ENCODE measurements around the gene RNF227.
"Not testable (repeated sequence)": the region's sequence is repeated elsewhere in the genome, so short reads cannot be mapped to it uniquely, and the experiment has no call there.

RNF227 gene

DNA sequence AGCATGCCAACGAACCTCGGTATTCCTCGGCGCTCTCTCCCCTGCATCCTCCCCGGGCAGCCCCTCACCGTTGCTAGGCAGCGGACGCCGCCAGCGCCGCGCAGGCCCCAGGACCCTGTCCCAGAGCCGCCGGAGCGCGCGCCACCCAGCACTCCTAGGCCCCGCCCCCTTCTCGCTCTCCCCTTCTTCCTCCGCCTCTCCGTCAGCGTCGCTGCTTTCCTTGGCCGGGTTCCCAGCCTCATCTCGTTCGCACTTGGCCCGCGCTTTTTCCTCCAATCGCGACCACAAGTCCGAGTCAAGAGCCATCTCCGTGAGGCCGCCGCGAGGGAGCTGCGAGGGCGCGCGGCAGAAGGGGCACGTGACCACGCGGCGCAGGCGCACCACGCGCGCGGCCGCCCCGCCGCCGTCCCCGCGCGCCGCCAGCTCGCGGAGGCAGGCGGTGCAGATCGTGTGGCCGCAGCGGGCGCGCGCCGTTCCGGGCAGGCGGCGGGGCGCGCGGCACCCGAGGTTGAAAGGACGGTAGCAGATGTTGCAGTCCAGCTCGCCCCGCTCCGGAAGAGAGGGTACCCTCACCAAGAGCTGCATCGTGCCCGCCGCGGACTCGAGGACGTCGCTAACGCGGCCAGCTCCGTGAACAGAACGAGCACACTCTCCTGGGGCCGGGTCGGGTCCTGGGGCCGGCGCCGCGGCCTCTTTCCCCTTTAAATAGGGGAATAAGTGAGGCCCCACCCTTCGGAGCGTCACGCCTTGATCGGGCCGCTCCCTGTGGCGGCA lies at the start of gene RNF227:
TSS of gene RNF227 (minus strand) at position 679 of the 774 bp plus-strand sequence. CDS start at position 585, 94 bp downstream.
- DNase-seq (ENCODE audit: low read depth) = peak; percentile 72

GRCh38 chr17:7961421-7961820 lies 45.3 kb upstream of the RNF227 start:
- DNase-seq (ENCODE audit: low read depth) = no peak

DNA sequence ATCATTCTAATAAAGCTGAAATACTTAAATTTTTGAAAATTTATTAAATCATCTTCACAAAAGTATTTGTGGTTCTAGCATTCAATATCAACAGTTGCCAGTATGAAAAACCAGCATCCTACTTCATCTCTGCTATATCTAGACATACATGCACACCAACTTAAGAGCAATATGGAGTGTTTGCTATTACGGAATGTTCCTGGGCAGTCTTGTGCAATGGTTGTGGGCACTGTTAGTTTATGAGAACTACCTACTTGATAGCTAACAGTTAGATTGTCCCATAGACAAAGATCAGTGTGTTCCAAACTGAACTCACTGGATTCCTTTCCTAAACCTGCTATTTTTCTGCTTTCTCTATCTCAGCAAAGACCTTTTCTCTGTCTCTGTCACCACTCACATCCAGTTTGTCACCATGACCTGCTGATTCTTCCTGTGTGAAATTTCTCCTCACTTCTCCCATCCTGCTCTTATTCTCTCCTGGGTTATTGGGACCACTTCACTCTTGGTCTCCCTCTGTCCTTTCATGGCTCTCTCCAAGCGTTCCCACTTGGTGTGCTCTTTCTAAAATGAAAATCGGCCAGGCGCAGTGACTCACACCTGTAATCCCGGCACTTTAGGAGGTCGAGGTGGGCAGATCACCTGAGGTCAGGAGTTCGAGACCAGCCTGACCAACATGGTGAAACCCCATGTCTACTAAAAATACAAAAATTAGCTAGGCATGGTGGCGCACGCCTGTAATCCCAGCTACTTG lies 43.6 kb upstream of the RNF227 start:
- no peak for DNase-seq (ENCODE audit: low read depth)

GRCh38 chr17:7956228-7956965 lies 40.3 kb upstream of the RNF227 start:
- DNase-seq (ENCODE audit: low read depth) = no peak

- DNase-seq (ENCODE audit: low read depth) = no peak
These were observed 39.5 kb upstream of the RNF227 start for GRCh38 chr17:7955414-7956227.

- not testable (repeated sequence) for DNase-seq (ENCODE audit: low read depth)
These were observed 37.2 kb upstream of the RNF227 start for GRCh38 chr17:7953266-7953665.

GRCh38 chr17:7951143-7951792 lies 35.2 kb upstream of the RNF227 start:
- DNase-seq (ENCODE audit: low read depth) = no peak

DNA sequence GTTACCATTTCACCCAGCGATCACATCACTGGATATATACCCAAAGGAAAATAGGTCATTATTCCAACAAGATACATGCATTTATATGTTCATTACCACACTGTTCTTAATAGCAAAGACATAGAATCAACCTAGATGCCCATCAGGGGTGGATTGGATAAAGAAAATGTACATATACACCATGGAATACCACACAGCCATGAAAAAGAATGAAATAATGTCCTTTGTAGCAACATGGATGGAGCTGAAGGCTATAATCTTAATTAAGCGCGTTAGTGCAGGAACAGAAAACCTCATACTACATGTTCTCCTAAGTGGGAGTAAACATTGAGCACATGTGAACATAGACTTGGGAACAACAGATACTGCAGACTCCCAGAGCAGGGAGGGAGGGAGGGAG lies 34.5 kb upstream of the RNF227 start:
- DNase-seq (ENCODE audit: low read depth) = no peak

DNA sequence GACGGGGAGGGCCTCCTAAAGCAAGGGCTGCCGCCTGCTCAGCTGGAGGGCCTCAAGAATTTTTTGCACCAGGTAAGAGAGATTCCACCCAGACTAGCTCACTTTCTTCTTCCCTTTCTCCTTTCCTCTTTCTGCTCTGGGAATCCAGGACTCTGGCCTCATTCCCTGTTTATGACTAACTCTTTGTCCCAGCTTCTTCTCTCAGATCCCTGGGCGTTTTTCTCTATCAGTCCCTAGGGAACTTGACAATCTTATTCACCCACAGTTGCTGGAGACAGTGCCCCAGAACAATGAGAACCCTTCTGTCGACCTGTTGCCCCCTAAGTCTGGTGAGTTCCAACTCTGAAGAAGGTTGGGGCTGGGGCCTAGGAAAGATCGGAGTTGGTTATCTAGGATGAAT lies 31.6 kb upstream of the RNF227 start:
- DNase-seq (ENCODE audit: low read depth) = no peak

GRCh38 chr17:7946441-7946840 lies 30.4 kb upstream of the RNF227 start:
- no peak for DNase-seq (ENCODE audit: low read depth)

GRCh38 chr17:7945651-7946050 lies 29.6 kb upstream of the RNF227 start:
- DNase-seq (ENCODE audit: low read depth) = no peak

- no peak for DNase-seq (ENCODE audit: low read depth)
These were observed 28.2 kb upstream of the RNF227 start for GRCh38 chr17:7944326-7944725.

DNA sequence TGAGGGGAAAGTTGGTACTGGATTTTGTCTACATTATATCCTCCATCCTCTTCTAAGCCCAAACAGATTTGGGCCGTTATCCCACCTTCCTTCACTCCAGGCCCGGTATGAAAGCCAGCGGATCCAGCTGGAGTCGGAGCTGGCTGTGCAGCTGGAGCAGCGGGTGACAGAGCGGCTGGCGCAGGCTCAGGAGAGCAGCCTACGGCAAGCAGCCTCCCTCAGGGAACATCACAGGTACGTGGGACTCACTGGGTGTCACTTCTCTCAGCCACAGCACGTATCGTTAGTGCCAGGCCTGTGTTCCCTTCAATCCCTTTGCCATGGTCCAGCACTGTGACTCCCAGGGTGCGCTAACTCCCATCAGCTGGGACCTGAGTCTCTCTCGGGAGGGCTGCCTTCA lies 27.2 kb upstream of the RNF227 start:
- no peak for DNase-seq (ENCODE audit: low read depth)

DNA sequence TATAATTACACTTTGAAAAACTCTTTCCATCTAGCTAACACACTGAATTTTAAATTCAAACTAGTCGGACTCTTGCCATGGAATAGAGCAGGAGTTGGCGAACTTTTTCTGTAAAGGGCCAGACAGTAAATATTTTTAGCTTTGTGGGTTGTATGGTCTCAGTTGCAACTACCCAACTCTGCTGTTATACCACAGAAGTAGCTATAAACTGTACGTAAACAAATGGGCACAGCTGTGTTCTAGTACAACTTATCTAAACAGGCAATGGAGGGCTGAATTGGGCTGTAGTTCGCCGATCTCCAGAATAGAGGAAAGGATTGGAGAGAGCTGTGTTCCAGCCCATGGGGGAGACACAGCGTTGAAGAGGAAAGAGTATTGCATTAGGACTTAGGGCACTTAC lies 24.7 kb upstream of the RNF227 start:
- no peak for DNase-seq (ENCODE audit: low read depth)

DNA sequence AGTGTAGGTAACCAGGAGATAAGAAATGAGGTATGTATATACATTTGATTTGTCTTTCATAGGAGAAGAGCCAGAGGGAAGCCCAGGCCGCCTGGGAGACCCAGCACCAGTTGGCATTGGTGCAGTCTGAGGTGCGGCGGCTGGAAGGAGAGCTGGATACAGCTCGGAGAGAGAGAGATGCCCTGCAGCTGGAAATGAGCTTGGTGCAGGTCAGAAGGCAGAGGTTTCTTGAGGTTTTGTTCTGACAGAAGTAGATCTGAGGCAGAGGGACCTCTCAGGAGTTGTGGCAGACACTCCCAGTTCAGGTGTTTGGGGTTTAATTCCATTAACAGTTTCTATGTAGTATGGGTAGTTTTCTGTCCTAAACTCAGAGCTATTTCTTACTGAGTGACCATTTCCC lies 23.9 kb upstream of the RNF227 start:
- no peak for DNase-seq (ENCODE audit: low read depth)

GRCh38 chr17:7935859-7936258 lies 19.8 kb upstream of the RNF227 start:
- DNase-seq (ENCODE audit: low read depth) = no peak

GRCh38 chr17:7932949-7933348 lies 16.9 kb upstream of the RNF227 start:
- DNase-seq (ENCODE audit: low read depth) = no peak

DNA sequence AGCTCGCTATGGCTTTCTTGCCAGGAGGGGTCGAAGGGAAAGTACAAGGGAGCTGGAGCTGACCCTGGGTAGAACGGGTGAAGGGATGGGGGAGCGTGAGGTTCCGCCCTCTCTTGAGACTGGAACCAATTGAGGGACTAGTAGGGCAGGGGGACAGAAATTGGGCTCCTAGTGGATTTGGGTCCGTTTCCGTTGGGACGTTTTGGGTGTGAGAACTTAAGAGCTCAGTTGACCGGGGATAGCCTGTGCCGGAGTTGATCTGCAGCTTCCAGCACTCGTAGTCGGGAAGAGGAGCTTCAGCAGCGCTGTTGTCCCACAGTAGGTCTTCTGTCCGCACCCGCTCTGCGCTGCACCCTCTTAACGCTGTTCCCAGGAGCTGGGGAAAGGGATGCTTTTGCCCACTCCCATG lies 16.4 kb upstream of the RNF227 start:
- DNase-seq (ENCODE audit: low read depth) = no peak

- DNase-seq (ENCODE audit: low read depth) = peak; percentile 99
These were observed 15.8 kb upstream of the RNF227 start, which contains the start of the genes CNTROB and TRAPPC1 for GRCh38 chr17:7931709-7932482. CNTROB (plus strand) TSS chr17:7932206; CDS start chr17:7933080, 874 bp downstream. TRAPPC1 (minus strand) TSS chr17:7931946; CDS start chr17:7931829, 117 bp downstream.

All from stimulated activated CD8-positive, alpha-beta memory T cell treated with anti-CD3 and anti-CD28 coated beads, Interleukin-12 subunit alpha, Interleukin-12 subunit beta, amount 100 ng/mL, for 4 hours (primary cell).